PC-9 (cell line): ENCODE data around the gene VPS11.

Experiments used
- EZH2 ChIP-seq: fragments of 200-600 bp; sonication (generic); IDR thresholded peaks from 2 replicates; pipeline ENCODE4 v1.8.0; 2017; ENCODE audit warnings: antibody characterized with exemption, low read depth
- TF ChIP-seq, protein P1 (sequence below): fragments of 200-600 bp; sonication (generic); conservative IDR thresholded peaks from 2 replicates; pipeline ENCODE4 v1.6.1; 2017; ENCODE audit warnings: mixed run types, antibody characterized with exemption, mild to moderate bottlenecking, moderate library complexity

- TF ChIP-seq, protein P1, sequence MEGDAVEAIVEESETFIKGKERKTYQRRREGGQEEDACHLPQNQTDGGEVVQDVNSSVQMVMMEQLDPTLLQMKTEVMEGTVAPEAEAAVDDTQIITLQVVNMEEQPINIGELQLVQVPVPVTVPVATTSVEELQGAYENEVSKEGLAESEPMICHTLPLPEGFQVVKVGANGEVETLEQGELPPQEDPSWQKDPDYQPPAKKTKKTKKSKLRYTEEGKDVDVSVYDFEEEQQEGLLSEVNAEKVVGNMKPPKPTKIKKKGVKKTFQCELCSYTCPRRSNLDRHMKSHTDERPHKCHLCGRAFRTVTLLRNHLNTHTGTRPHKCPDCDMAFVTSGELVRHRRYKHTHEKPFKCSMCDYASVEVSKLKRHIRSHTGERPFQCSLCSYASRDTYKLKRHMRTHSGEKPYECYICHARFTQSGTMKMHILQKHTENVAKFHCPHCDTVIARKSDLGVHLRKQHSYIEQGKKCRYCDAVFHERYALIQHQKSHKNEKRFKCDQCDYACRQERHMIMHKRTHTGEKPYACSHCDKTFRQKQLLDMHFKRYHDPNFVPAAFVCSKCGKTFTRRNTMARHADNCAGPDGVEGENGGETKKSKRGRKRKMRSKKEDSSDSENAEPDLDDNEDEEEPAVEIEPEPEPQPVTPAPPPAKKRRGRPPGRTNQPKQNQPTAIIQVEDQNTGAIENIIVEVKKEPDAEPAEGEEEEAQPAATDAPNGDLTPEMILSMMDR: no peak
- no peak for TF ChIP-seq EZH2
Observed at GRCh38 chr11:119051440-119052162, 16.0 kb upstream of the VPS11 start.
